Parathyroid adenoma (tissue), 2 donors: ENCODE results near the gene TYRO3.

Experiments
- H2AFZ ChIP-seq: fragments of 300-600 bp; sonication (generic); one replicate; pipeline ENCODE4 v1.7.0; 2017; ENCODE audit warnings: antibody characterized with exemption, mild to moderate bottlenecking
- H3K27ac ChIP-seq: fragments of 300-600 bp; sonication (generic); one replicate; pipeline ENCODE4 v1.7.0; 2017
- H3K27me3 ChIP-seq: fragments of 300-600 bp; sonication (generic); one replicate; pipeline ENCODE4 v1.7.0; 2017; ENCODE audit warnings: low read length; ENCODE audit not compliant: control insufficient read depth, insufficient read depth
- H3K36me3 ChIP-seq: fragments of 300-600 bp; sonication (generic); one replicate; pipeline ENCODE4 v1.7.0; 2017; ENCODE audit warnings: low read length; ENCODE audit not compliant: control insufficient read depth, insufficient read depth
- H3K4me1 ChIP-seq: fragments of 300-600 bp; sonication (generic); one replicate; pipeline ENCODE4 v1.7.0; 2017; ENCODE audit warnings: control low read depth
- H3K4me2 ChIP-seq: fragments of 300-600 bp; sonication (generic); one replicate; pipeline ENCODE4 v1.7.0; 2017; ENCODE audit warnings: low read length
- H3K4me3 ChIP-seq: fragments of 300-600 bp; sonication (generic); one replicate; pipeline ENCODE4 v1.7.0; 2017; ENCODE audit warnings: low read depth, low read length
- H3K79me2 ChIP-seq: fragments of 300-600 bp; sonication (generic); one replicate; pipeline ENCODE4 v1.7.0; 2017; ENCODE audit warnings: control low read depth
- H3K9ac ChIP-seq: fragments of 300-600 bp; sonication (generic); one replicate; pipeline ENCODE4 v1.7.0; 2017; ENCODE audit warnings: mild to moderate bottlenecking
- H3K9me3 ChIP-seq: fragments of 300-600 bp; sonication (generic); one replicate; pipeline ENCODE4 v1.7.0; 2017; ENCODE audit warnings: low read length; ENCODE audit not compliant: control insufficient read depth
- TF ChIP-seq, protein P1 (sequence below): fragments of 300-600 bp; sonication (generic); IDR thresholded peaks from one replicate; pipeline ENCODE4 v1.7.0; 2017; ENCODE audit warnings: antibody characterized with exemption, mild to moderate bottlenecking
- donor health status: primary hyperparathyroidism.

The TYRO3 gene

GRCh38 chr15:41557673-41558399 is 1.2 kb upstream of the TYRO3 start:
- no peaks in the 10 kb centered on the region for H3K79me2 ChIP-seq
- no peak overlapping the region for H3K27ac ChIP-seq
- TF ChIP-seq, protein P1, sequence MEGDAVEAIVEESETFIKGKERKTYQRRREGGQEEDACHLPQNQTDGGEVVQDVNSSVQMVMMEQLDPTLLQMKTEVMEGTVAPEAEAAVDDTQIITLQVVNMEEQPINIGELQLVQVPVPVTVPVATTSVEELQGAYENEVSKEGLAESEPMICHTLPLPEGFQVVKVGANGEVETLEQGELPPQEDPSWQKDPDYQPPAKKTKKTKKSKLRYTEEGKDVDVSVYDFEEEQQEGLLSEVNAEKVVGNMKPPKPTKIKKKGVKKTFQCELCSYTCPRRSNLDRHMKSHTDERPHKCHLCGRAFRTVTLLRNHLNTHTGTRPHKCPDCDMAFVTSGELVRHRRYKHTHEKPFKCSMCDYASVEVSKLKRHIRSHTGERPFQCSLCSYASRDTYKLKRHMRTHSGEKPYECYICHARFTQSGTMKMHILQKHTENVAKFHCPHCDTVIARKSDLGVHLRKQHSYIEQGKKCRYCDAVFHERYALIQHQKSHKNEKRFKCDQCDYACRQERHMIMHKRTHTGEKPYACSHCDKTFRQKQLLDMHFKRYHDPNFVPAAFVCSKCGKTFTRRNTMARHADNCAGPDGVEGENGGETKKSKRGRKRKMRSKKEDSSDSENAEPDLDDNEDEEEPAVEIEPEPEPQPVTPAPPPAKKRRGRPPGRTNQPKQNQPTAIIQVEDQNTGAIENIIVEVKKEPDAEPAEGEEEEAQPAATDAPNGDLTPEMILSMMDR: peak; percentile 45
- H3K9ac ChIP-seq: no peak overlapping the region
- no peaks in the 10 kb centered on the region for H3K36me3 ChIP-seq
- peak overlapping the region; percentile 28 for H3K4me2 ChIP-seq
- no peaks in the 10 kb centered on the region for H3K27me3 ChIP-seq
- no peaks in the 10 kb centered on the region for H3K4me1 ChIP-seq
- H3K9me3 ChIP-seq: no peaks in the 10 kb centered on the region
- no peak overlapping the region for H2AFZ ChIP-seq
- H3K4me3 ChIP-seq: no peak overlapping the region

GRCh38 chr15:41559239-41559782 is 299 bp downstream of the TYRO3 start:
- TF ChIP-seq, protein P1: no peak
- H3K79me2 ChIP-seq: no peaks in the 10 kb centered on the region
- H3K4me1 ChIP-seq: no peaks in the 10 kb centered on the region
- H3K4me2 ChIP-seq: peak overlapping the region; percentile 62
- no peak overlapping the region for H3K9ac ChIP-seq
- no peak overlapping the region for H3K27ac ChIP-seq
- H2AFZ ChIP-seq: peak overlapping the region; percentile 74
- H3K4me3 ChIP-seq: peak overlapping the region; percentile 45
- no peaks in the 10 kb centered on the region for H3K27me3 ChIP-seq
- H3K36me3 ChIP-seq: no peaks in the 10 kb centered on the region
- no peaks in the 10 kb centered on the region for H3K9me3 ChIP-seq

GRCh38 chr15:41560572-41560874 is 1.5 kb downstream of the TYRO3 start:
- Histone ChIP-seq H3K4me2 (no peak overlapping the region), H3K79me2 (no peaks in the 10 kb centered on the region), H3K4me1 (no peaks in the 10 kb centered on the region), H3K9ac (no peak overlapping the region), H3K36me3 (no peaks in the 10 kb centered on the region), H3K27ac (no peak overlapping the region), H3K4me3 (no peak overlapping the region), H3K9me3 (no peaks in the 10 kb centered on the region), H2AFZ (no peak overlapping the region), H3K27me3 (no peaks in the 10 kb centered on the region)
- TF ChIP-seq, protein P1: no peak

DNA sequence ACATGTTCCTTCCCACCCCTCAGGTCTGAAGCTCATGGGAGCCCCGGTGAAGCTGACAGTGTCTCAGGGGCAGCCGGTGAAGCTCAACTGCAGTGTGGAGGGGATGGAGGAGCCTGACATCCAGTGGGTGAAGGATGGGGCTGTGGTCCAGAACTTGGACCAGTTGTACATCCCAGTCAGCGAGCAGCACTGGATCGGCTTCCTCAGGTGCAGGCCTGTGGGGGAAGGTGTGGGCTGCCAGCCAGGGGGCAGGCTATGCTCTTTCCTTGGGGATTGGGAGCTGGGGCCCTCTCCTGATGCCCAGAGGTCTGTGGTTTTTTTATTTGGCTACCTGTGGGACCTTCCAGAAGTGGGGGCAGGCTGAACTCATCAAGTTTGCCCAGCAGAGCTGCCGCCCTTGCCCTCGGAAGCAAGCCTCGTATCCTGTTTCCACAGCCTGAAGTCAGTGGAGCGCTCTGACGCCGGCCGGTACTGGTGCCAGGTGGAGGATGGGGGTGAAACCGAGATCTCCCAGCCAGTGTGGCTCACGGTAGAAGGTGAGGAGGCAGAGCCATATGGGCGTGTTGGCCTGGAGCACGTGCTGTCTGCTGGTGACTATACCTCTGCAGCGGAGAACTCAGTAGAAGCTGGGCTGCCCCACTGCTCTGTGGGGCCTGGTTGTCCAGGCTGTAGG is 2.2 kb downstream of the TYRO3 start:
- Histone ChIP-seq H3K4me3 (no peak overlapping the region), H3K9ac (no peak overlapping the region), H3K4me2 (no peak overlapping the region), H2AFZ (no peak overlapping the region), H3K9me3 (no peaks in the 10 kb centered on the region), H3K36me3 (no peaks in the 10 kb centered on the region), H3K79me2 (no peaks in the 10 kb centered on the region), H3K27me3 (no peaks in the 10 kb centered on the region), H3K27ac (no peak overlapping the region), H3K4me1 (no peaks in the 10 kb centered on the region)
- TF ChIP-seq, protein P1: no peak
